COLO829 (cell line): ENCODE measurements around the gene NR3C1.

Experiments used
- DNase-seq: peaks from one replicate; pipeline ENCODE4 v3.0.0; 2012; ENCODE audit warnings: low spot score

NR3C1 gene

DNA sequence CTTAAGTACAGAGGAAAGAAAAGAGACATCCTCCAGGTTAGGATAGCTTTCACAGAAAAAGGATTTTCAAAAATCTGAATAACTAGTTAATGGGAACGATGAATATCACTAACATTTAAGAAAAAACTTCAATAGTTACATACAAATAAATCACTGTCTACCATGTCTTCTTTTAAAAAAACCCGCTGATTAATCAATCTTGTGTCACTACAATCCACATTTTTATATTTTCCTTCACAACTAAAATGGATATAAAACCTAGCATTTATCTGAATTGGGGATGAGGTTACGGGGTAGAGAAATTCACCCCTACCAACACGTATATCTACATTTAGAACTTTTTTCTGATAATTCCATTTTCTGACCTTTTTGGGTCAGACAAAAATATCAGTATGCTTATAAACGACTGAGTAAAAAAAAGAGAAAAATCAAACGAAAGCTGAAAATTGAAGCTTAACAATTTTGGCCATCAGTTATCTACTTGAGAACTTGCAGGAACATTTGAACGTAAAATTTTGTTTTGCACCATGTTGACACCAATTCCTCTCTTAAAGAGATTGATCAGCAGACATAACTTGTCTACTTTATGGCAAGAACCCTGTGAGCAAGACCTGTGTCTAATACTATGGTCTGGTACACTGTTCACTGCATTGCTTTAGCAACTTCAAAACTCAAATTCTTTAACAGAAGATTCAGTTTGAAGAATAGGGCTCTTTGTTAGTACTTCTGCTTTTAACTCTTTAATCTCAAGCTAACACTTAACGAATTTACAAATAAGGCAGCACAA lies 4.8 kb downstream of the NR3C1 start:
- DNase-seq = peak; percentile 7

DNA sequence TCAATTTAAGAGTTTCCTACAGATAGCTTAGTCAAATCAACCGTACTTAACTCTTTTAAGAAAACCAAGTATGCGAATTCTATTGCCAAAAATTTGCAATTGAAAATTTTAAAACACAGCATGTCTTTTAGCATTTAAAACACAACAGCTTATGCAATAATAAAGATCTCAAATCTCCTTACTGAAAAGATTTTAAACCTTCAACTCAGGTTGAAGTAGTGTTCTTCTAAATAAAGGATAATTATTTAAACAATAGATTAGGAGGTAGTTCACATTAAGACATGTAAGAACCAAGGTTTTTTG lies 5.5 kb downstream of the NR3C1 start:
- DNase-seq = no peak

DNA sequence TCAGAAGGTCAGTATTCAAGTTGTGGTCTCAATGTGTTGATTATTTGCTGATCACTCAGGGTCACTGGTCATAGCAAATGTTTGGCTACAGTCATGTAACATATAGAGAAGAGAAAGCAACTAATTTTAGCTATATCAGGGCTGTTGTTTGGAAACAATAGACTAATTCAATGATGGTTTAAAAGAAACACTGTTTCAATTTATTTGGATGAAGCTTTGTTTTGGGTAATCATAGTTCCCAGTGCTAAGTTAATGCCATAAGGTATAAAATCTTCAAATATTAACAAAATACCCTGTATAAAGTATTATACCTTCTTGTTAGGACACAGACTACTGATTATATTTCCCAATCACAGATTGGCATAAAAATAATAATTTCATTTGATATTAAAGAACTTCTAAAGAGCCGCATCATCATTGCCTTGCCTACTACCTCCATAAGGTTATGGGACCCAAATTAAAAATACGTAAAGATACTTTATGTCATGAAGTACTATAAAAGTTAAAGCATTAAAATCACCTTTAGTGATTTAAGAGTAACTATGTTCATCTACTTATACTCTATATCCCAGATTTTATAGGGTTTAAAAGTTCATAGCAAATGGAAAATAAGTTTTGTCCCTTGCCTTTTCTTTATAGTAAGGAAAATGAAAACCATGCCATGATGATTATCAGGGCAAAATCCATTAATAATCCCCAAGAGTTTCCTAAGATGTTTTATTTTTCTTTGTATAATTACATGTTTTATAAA lies 6.0 kb downstream of the NR3C1 start:
- DNase-seq = no peak

- DNase-seq = no peak
Observed at GRCh38 chr5:143396353-143396940, 7.0 kb downstream of the NR3C1 start.

- DNase-seq = no peak
Observed at GRCh38 chr5:143395638-143396352, 7.7 kb downstream of the NR3C1 start.

- no peak for DNase-seq
Observed at GRCh38 chr5:143393524-143393923, 10.0 kb downstream of the NR3C1 start.

- no peak for DNase-seq
Observed at GRCh38 chr5:143390941-143391340, 12.5 kb downstream of the NR3C1 start.

DNA sequence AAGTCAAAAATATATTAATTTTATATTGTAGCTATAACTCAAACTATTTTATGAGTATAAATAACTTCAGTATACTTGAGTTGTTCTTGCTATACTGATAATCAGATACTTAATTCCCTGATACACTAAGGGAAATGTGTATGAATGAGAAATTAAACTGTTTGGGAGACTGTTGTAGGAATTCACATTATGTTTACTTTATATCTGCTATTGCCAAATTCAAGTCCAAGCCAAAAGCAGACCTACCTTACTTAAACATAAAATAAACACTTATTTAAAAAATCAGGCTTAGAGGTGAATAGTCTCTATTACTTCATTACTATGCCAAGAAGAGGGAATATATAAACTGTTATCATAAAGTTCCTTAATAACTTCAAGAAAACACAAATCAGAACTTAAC lies 13.2 kb downstream of the NR3C1 start:
- DNase-seq = no peak

- DNase-seq = no peak
Observed at GRCh38 chr5:143386725-143387124, 16.8 kb downstream of the NR3C1 start.

DNA sequence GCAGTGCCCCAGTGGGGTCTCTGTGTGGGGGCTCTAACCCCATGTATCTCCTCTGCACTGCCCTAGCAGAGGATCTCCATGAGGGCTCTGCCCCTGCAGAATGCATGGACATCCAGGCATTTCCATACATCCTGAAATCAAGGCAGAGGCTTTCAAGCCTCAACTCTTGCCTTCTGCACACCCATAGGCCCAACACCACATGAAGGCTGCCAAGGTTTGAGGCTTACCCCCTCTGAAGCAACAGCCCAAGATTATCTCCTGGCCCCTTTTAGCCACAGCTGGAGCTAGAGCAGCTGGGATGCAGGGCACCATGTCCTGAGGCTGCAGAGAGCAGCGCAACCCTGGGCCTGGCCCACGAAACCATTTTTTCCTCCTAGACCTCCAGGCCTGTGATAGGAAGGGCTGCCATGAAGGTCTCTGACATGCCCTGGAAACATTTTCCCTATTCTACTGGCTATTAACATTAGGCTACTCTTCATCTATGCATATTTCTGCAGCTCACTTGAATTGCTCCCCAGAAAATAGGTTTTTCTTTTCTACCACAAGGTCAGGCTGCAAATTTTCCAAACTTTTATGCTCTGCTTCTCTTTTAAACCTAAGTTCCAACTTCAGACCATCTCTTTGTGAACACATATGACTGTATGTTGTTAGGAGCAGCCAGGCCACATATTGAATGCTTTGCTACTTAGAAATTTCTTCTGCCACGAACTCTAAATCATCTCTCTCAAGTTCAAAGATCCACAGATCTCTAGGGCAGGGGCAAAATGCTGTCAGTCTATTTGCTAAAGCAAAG lies 18.4 kb downstream of the NR3C1 start:
- DNase-seq = no peak

- DNase-seq = no peak
Observed at GRCh38 chr5:143383988-143384387, 19.5 kb downstream of the NR3C1 start.

DNA sequence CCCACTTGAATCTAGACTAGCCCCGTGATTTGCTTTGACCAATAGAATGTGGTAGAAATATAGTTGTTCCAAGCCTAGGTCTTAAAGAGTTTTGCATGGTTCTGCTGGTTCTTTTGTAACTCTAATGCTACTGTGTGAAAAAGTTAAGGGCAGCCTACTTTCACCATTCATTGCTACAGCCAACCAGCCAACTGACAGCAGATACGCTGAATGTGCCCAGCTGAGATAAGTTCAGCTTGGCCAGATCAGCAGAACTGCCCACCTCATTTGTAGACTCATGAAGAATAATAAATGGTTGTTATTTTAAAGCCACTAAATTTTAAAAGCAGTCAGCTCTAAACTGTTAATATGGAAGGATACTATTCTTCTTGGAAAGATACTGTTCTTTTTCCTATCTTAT lies 23.9 kb downstream of the NR3C1 start:
- DNase-seq = no peak

GRCh38 chr5:143376911-143377813 lies 26.3 kb downstream of the NR3C1 start:
- no peak for DNase-seq

- DNase-seq = no peak
Observed at GRCh38 chr5:143376195-143376779, 27.2 kb downstream of the NR3C1 start.

GRCh38 chr5:143374496-143375217 lies 28.8 kb downstream of the NR3C1 start:
- no peak for DNase-seq

GRCh38 chr5:143373076-143373475 lies 30.4 kb downstream of the NR3C1 start:
- no peak for DNase-seq

- no peak for DNase-seq
Observed at GRCh38 chr5:143372187-143372829, 31.2 kb downstream of the NR3C1 start.

DNA sequence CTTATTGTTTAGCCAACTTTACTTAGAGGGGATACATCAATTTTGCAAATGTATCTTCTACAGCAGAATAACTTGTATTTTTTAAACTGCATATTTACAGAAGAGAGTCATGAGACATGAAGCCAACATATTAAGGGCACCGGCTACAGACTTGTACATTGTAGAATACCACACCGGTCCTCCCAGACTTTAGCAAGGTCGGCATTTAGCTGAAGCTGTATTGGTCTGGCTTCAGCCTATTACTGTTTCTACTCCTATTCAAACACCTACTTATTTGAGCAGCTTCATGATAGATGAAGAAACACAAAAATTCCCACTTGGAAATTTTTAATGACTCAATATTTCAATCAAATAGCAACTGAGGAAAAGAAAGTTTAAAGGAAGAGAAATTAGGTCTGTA lies 33.0 kb downstream of the NR3C1 start:
- DNase-seq = no peak

DNA sequence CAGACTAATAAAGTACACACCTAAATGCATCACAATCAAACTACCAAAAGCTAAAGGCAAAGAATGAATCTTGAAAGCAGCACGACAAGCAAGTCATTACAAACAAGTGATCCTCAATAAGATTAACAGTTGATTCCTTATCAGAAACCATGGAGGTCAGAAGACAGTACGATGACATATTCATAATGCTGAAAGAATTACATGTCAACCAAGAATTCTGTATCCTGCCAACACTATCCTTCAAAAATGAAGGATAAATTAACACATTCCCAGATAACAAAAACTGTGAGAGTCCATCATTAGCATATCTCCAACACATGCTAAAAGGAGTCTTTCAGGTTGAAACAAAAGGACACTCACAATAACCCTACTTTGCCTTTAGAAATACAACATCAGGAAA lies 39.4 kb downstream of the NR3C1 start:
- DNase-seq = no peak
